Measurements from ENCODE around the gene CRB2. TPM values are rescaled to one million over a fixed set of nuclear protein-coding genes. Genes with fewer than 3 reads are reported as not detected.

The CRB2 gene
- total and polyA plus RNA-seq, 2 of the 13 experiments (the other 11 are each of a cell fraction or from before 2014, with no cell fraction given): 0.01 to 0.29 TPM

- Histone ChIP-seq H3K4me3 (replicated peaks in 1 of 3; ENCODE audit: insufficient read depth in 1 of 3, low read depth in 2 of 3, low read length in 3 of 3) (no peak overlapping the region), H4K20me1 (ENCODE audit: insufficient read depth, low read length) (no peaks in the 10 kb centered on the region), H3K9me3 (ENCODE audit: low read length) (no peaks in the 10 kb centered on the region), H3K4me2 (ENCODE audit: low read depth, low read length) (no peak overlapping the region; the same call in 1 of the 2 replicates), H3K79me2 (ENCODE audit: insufficient read depth, low read length) (no peaks in the 10 kb centered on the region), H3K27ac (ENCODE audit: extremely low read length, insufficient read depth, low read length) (no peak overlapping the region), H2AFZ (ENCODE audit: low read length) (no peak overlapping the region), H3K27me3 (ENCODE audit: control insufficient read depth in 1 of 2, insufficient read depth in 2 of 2, low read length in 2 of 2) (peaks cover 4 to 25% of the 10 kb centered on the region in 2 experiments; a peak in 4 of 5 replicates), H3K36me3 (replicated peaks in 1 of 2; ENCODE audit: control insufficient read depth in 1 of 2, insufficient read depth in 2 of 2, low read length in 2 of 2) (no peaks in the 10 kb centered on the region), H3K4me1 (ENCODE audit: insufficient read depth, low read length) (peaks cover 84% of the 10 kb centered on the region), H3K9ac (ENCODE audit: insufficient read depth, low read depth, low read length) (no peak overlapping the region)
- intact Hi-C loops (cut with micrococcal nuclease; ENCODE audit: unreplicated experiment) (no loop called here), in situ Hi-C loops (cut with HindIII; ENCODE audit: extremely low pct_ligation_motif_present, low pct_unique_long_range_greater_than_20kb) (no loop called here)
- TF ChIP-seq AKNA (CRISPR knock-in tag; IDR thresholded peaks at IDR 0.05; ENCODE audit: borderline replicate concordance) (no peak), ZNF460 (CRISPR knock-in tag; IDR thresholded peaks at IDR 0.05; ENCODE audit: borderline replicate concordance) (no peak), HNRNPL (IDR thresholded peaks at IDR 0.05; ENCODE audit: low read depth, low read length) (0 out of 2 replicates have a peak, but pooled peaks have one; percentile 45)
- 21% methylated on average over 3 of the region's 10 CpGs for WGBS (ENCODE audit: low lambda C conversion rate)
- ChIA-PET CTCF (ENCODE audit: low intra/inter-chr PET ratio, low total read pairs) (no interaction called here), POLR2A (no interaction called here)
- no TSS peak for BruUV-seq (replicated peaks)
- FAIRE-seq (no peak), DNase-seq (ENCODE audit: low spot score) (no peak), ATAC-seq (no peak)
Measured at GRCh38 chr9:123361086-123361730, 5.2 kb downstream of the CRB2 start.
